ENCODE results near the gene TRERF1. TPM values are rescaled to one million over a fixed set of nuclear protein-coding genes. Genes with fewer than 3 reads are reported as not detected.

The TRERF1 gene
- total RNA-seq, 1 donor from 2014 or later, result 12.4 TPM

- peaks cover 4% of the 10 kb centered on the region for H3K36me3 Mint-ChIP-seq (ENCODE audit: low read depth)
Measured at GRCh38 chr6:42255050-42255449, 196.7 kb downstream of the TRERF1 start.

GRCh38 chr6:42254505-42254904 lies 197.2 kb downstream of the TRERF1 start:
- TF ChIP-seq, protein P1, sequence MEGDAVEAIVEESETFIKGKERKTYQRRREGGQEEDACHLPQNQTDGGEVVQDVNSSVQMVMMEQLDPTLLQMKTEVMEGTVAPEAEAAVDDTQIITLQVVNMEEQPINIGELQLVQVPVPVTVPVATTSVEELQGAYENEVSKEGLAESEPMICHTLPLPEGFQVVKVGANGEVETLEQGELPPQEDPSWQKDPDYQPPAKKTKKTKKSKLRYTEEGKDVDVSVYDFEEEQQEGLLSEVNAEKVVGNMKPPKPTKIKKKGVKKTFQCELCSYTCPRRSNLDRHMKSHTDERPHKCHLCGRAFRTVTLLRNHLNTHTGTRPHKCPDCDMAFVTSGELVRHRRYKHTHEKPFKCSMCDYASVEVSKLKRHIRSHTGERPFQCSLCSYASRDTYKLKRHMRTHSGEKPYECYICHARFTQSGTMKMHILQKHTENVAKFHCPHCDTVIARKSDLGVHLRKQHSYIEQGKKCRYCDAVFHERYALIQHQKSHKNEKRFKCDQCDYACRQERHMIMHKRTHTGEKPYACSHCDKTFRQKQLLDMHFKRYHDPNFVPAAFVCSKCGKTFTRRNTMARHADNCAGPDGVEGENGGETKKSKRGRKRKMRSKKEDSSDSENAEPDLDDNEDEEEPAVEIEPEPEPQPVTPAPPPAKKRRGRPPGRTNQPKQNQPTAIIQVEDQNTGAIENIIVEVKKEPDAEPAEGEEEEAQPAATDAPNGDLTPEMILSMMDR (conservative IDR thresholded peaks at IDR 0.05), result no peak
- Mint-ChIP-seq H3K4me1 (peaks cover 14% of the 10 kb centered on the region), H3K9me3 (no peaks in the 10 kb centered on the region), H3K4me3 (no peak overlapping the region), H3K27ac (ENCODE audit: unreplicated experiment) (no peak overlapping the region), H3K27me3 (ENCODE audit: low read depth) (no peaks in the 10 kb centered on the region), H3K36me3 (ENCODE audit: low read depth) (peaks cover 4% of the 10 kb centered on the region)
- no peak for DNase-seq (ENCODE audit: low read depth, low spot score)

More at GRCh38 chr6:42255050-42255449, 196.7 kb downstream of the TRERF1 start:
- Mint-ChIP-seq H3K4me1 (peaks cover 14% of the 10 kb centered on the region), H3K27me3 (ENCODE audit: low read depth) (no peaks in the 10 kb centered on the region), H3K9me3 (no peaks in the 10 kb centered on the region), H3K4me3 (no peak overlapping the region), H3K27ac (ENCODE audit: unreplicated experiment) (no peak overlapping the region)
- DNase-seq (ENCODE audit: low read depth, low spot score), result no peak
- TF ChIP-seq, protein P1 (conservative IDR thresholded peaks at IDR 0.05), result no peak

- TF ChIP-seq, protein P1 (conservative IDR thresholded peaks at IDR 0.05), result no peak
- Mint-ChIP-seq H3K27ac (ENCODE audit: unreplicated experiment) (no peak overlapping the region), H3K36me3 (ENCODE audit: low read depth) (peaks cover 4% of the 10 kb centered on the region), H3K27me3 (ENCODE audit: low read depth) (no peaks in the 10 kb centered on the region), H3K4me1 (peaks cover 3% of the 10 kb centered on the region), H3K9me3 (no peaks in the 10 kb centered on the region), H3K4me3 (no peak overlapping the region)
- no peak for DNase-seq (ENCODE audit: low read depth, low spot score)
Measured at GRCh38 chr6:42251911-42252637, 199.7 kb downstream of the TRERF1 start.

GRCh38 chr6:42251500-42251899 lies 200.2 kb downstream of the TRERF1 start:
- no peak overlapping the region for H3K27ac Mint-ChIP-seq (ENCODE audit: unreplicated experiment)

GRCh38 chr6:42250274-42250931 lies 201.3 kb downstream of the TRERF1 start:
- H3K27me3 Mint-ChIP-seq (ENCODE audit: low read depth), result no peaks in the 10 kb centered on the region
- TF ChIP-seq, protein P1 (conservative IDR thresholded peaks at IDR 0.05), result no peak
- no peaks in the 10 kb centered on the region for H3K36me3 Mint-ChIP-seq (ENCODE audit: low read depth)
- H3K27ac Mint-ChIP-seq (ENCODE audit: unreplicated experiment), result no peak overlapping the region
- no peak overlapping the region for H3K4me3 Mint-ChIP-seq
- no peaks in the 10 kb centered on the region for H3K4me1 Mint-ChIP-seq
- DNase-seq (ENCODE audit: low read depth, low spot score), result no peak
- H3K9me3 Mint-ChIP-seq, result no peaks in the 10 kb centered on the region

More at GRCh38 chr6:42251500-42251899, 200.2 kb downstream of the TRERF1 start:
- no peak for DNase-seq (ENCODE audit: low read depth, low spot score)
- H3K4me1 Mint-ChIP-seq, result no peaks in the 10 kb centered on the region
- no peaks in the 10 kb centered on the region for H3K9me3 Mint-ChIP-seq
- TF ChIP-seq, protein P1 (conservative IDR thresholded peaks at IDR 0.05), result no peak
- no peak overlapping the region for H3K4me3 Mint-ChIP-seq
- H3K36me3 Mint-ChIP-seq (ENCODE audit: low read depth), result peaks cover 4% of the 10 kb centered on the region
- H3K27me3 Mint-ChIP-seq (ENCODE audit: low read depth), result no peaks in the 10 kb centered on the region
